Sigmoid colon (tissue), 4 donors: ENCODE results near the gene PEX11B.

Experiments
- CTCF ChIP-seq, 4 experiments: fragments of 450-650 bp in 3 of 4; fragments of 200-600 bp in 1 of 4; IDR thresholded peaks; one replicate each; pipeline ENCODE4 v1.5.1; 2016 to 2019; ENCODE audit warnings: antibody characterized with exemption in 4 of 4, mild to moderate bottlenecking in 3 of 4, moderate library complexity in 2 of 4
- EP300 ChIP-seq, 4 donors: sonication (generic); formaldehyde crosslinking; IDR thresholded peaks; one replicate each; pipeline ENCODE4 v1.6.1; 2017; ENCODE audit warnings: antibody characterized with exemption in 4 of 4
- POLR2A ChIP-seq, 2 donors: fragments of 450-650 bp; IDR thresholded peaks; one replicate each; pipeline ENCODE4 v1.6.1; 2016; ENCODE audit warnings: antibody characterized with exemption in 2 of 2, mild to moderate bottlenecking in 2 of 2, moderate library complexity in 2 of 2
- POLR2AphosphoS5 ChIP-seq, 4 donors: sonication (generic); formaldehyde crosslinking; IDR thresholded peaks; one replicate each; pipeline ENCODE4 v1.6.1; 2017; ENCODE audit warnings: antibody characterized with exemption in 4 of 4

DNA sequence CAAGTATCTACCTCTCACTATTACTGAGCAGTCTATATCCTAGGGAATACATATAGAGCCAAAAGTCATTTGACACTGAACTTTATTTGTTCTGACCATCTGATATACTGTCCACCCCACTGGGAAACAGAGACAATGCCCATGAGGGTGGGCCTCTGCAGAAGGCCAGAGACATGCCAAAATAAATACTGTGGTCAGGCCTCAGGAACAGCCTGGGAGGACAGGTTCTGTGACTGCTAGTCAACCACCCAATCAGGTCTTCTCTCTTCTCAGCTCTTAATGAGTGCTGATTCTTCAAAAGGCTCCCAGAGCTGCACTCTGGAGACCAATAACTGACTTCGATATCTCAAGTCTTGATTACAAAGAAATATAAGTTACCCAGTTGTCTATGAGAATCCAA lies 27.4 kb downstream of the PEX11B start:
- TF ChIP-seq CTCF (IDR thresholded peaks at IDR 0.05) (no peak), POLR2A (IDR thresholded peaks at IDR 0.05) (no peak), EP300 (IDR thresholded peaks at IDR 0.05) (no peak), POLR2AphosphoS5 (IDR thresholded peaks at IDR 0.05) (no peak)
